Naive B cell (primary cell): ENCODE results near the gene C1orf141. TPM values are rescaled to one million over a fixed set of nuclear protein-coding genes. Genes with fewer than 3 reads are reported as not detected.
A peak's percentile ranks its signal among the peaks of the same experiment; 100 is the strongest.

ENCODE experiments used
- ATAC-seq, 2 donors: fragments of 150-1000 bp; cut with Tn5 transposase; 2 replicates each; pipeline ENCODE4 v1.10.0; 2021; ENCODE audit warnings: low read depth in 2 of 2, mild to moderate bottlenecking in 2 of 2, moderate library complexity in 2 of 2
- DNase-seq: peaks from one replicate; pipeline ENCODE4 v3.0.0; 2022
- H3K27ac Mint-ChIP-seq, 6 donors: one replicate each; pipeline ENCODE4 v1.8.0; 2020 to 2022; ENCODE audit warnings: mild to moderate bottlenecking in 6 of 6, mixed read lengths in 6 of 6, moderate library complexity in 5 of 6, inconsistent platforms in 2 of 6
- H3K27me3 Mint-ChIP-seq, 3 donors: one replicate each; pipeline ENCODE4 v1.8.0; 2021 to 2022; ENCODE audit warnings: mixed read lengths in 3 of 3, mild to moderate bottlenecking in 1 of 3
- H3K36me3 Mint-ChIP-seq, 2 donors: one replicate each; pipeline ENCODE4 v1.8.0; 2020 to 2022; ENCODE audit warnings: mixed read lengths in 2 of 2, inconsistent platforms in 1 of 2, mild to moderate bottlenecking in 1 of 2
- H3K4me1 Mint-ChIP-seq, 3 donors: one replicate each; pipeline ENCODE4 v1.8.0; 2020 to 2022; ENCODE audit warnings: mixed read lengths in 3 of 3, inconsistent platforms in 1 of 3, mild to moderate bottlenecking in 1 of 3, moderate library complexity in 1 of 3
- H3K4me3 Mint-ChIP-seq, 8 donors: one replicate each; pipeline ENCODE4 v1.8.0; 2020 to 2022; ENCODE audit warnings: mild to moderate bottlenecking in 8 of 8, mixed read lengths in 8 of 8, moderate library complexity in 8 of 8, inconsistent platforms in 2 of 8
- H3K9me3 Mint-ChIP-seq, 7 donors: one replicate each; pipeline ENCODE4 v1.8.0; 2020 to 2022; ENCODE audit warnings: mixed read lengths in 7 of 7, mild to moderate bottlenecking in 5 of 7, inconsistent platforms in 2 of 7, moderate library complexity in 1 of 7
- polyA plus RNA-seq, 6 donors: library from polyadenylated mRNA; unstranded; fragments of 300-500 nt; fragmentation: Illumina TruSeq; gene quantifications; one replicate each; pipeline ENCODE4 v1.2.3, GENCODE V29; 2021; ENCODE audit warnings: low read depth in 6 of 6

The C1orf141 gene
- polyA plus RNA-seq: not detected

DNA sequence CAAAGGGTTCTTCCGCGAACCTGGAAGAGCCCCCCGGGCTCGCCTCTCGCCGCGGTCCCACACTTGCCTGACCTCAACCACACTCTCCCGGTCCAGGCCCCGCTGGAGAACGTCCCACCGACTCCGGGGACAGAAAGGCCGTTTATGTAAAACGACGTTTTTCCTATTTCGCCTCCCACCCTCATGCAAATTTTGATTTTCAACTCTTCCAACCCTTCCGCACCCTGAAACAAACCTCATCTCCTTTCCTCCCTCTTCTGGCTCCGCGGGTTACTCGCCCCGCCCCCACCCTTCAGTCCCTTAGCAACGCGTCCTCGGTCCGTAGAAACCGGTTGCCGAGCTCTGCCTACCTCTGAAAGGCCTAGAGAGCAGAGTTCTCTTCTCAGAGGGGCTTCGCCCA is at the start of gene C1orf141:
TSS of gene C1orf141 (minus strand) at position 276 of the 400 bp plus-strand sequence. CDS start 7,730 bp downstream, outside the sequence.
- no peak within 1 kb of the TSS for H3K27ac Mint-ChIP-seq
- DNase-seq (no peak), ATAC-seq (peak; percentile 43 to 69)
- no peaks in the 10 kb centered on the region for H3K36me3 Mint-ChIP-seq
- peaks cover 0 to 8% (median 8%) of the 10 kb centered on the region in 3 donors for H3K27me3 Mint-ChIP-seq
- peaks cover 5 to 10% (median 6%) of the 10 kb centered on the region in 3 donors for H3K4me1 Mint-ChIP-seq
- peak within 1 kb of the TSS; percentile 13 to 94 (median 83) for H3K4me3 Mint-ChIP-seq
- no peaks in the 10 kb centered on the region for H3K9me3 Mint-ChIP-seq

DNA sequence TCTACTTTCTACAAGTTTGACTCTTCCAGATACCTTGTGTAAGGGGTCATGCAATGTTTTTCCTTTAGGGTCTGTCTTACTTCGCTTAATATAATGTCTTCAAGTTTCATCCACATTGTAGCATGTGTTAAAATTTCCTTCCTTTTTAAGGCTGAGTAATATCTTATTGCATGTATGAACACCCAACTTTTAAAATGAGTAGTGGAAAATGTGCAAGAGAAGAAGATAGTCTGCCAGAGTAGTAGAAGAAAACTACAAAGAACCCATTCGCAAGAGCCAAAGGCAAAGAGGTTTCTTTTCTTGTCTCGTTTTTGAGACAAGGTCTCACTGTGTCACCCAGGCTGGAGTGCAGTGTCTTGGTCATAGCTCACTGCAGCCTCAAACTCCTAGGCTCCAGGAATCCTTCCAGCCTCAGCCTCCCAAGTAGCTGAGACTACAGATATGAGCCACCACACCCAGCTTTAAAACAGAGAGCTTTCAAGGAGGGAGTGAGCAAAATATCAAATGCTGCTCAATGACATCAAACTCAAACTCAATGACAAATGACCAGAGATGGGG is 40.8 kb upstream of the C1orf141 start:
- no peaks in the 10 kb centered on the region for H3K4me1 Mint-ChIP-seq

DNA sequence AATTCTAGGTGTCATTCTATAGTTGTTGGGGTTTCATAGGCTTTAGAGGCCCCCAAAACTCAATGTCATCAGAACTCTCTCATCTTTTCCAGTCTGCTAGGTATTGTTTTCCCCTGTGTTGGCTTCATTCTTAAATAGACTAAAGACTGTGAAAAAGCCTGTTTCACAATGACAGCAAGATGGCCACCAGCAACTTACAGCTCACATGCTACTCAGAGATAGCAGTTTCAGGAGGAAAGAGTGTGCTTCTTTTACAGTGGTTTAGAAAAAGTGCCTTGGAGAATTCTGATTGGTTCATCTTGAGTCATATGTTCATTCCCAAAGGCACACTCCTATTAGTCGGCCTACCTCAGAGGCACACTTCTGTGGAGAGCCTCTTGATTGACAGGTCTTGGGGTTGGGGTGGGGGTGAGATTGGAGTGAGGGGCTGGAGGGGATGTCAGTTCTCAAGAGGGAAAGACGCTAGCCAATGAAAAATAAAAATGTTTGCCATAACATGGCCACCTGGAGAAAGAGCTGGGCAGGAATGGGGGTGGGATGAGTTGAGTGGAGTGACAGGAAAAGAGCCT is 40.0 kb upstream of the C1orf141 start:
- H3K27me3 Mint-ChIP-seq: peaks cover 3 to 5% (median 3%) of the 10 kb centered on the region in 3 donors
- DNase-seq: no peak
- H3K27ac Mint-ChIP-seq: no peak overlapping the region
- H3K36me3 Mint-ChIP-seq: no peaks in the 10 kb centered on the region
- H3K4me1 Mint-ChIP-seq: no peaks in the 10 kb centered on the region
- no peak overlapping the region for H3K4me3 Mint-ChIP-seq
- ATAC-seq: no peak
- H3K9me3 Mint-ChIP-seq: peaks cover 0 to 4% (median 0%) of the 10 kb centered on the region in 7 donors

More for the DNA sequence above, 40.8 kb upstream of the C1orf141 start:
- H3K9me3 Mint-ChIP-seq: peaks cover 0 to 4% (median 0%) of the 10 kb centered on the region in 7 donors
- no peak overlapping the region for H3K4me3 Mint-ChIP-seq
- no peaks in the 10 kb centered on the region for H3K36me3 Mint-ChIP-seq
- H3K27me3 Mint-ChIP-seq: peaks cover 3 to 7% (median 6%) of the 10 kb centered on the region in 3 donors
- no peak for ATAC-seq
- no peak for DNase-seq
- H3K27ac Mint-ChIP-seq: no peak overlapping the region

DNA sequence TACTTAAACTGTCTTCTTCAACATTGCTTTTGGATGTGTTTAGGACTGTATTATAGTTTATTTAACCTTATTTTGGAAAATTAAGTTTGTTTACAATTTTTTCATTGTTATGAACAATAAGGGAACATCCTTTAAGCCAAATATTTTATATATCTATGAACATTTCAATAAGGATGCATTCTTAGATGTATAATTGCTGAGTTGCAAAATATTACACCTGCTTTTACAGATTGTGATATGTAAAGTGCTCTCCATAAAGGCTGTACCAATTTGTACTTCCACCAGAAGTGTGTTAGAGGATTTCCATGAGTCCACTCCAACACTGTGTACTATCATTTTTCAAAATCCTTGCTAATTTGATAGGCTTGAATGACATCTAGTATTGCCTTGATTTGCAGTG is 39.2 kb upstream of the C1orf141 start:
- DNase-seq (no peak), ATAC-seq (no peak)
- Mint-ChIP-seq H3K27me3 (peaks cover 0 to 3% (median 0%) of the 10 kb centered on the region in 3 donors), H3K36me3 (no peaks in the 10 kb centered on the region), H3K4me3 (no peak overlapping the region), H3K27ac (peak overlapping the region in 1 of 6 donors; percentile 74), H3K4me1 (no peaks in the 10 kb centered on the region), H3K9me3 (peaks cover 0 to 4% (median 0%) of the 10 kb centered on the region in 7 donors)

DNA sequence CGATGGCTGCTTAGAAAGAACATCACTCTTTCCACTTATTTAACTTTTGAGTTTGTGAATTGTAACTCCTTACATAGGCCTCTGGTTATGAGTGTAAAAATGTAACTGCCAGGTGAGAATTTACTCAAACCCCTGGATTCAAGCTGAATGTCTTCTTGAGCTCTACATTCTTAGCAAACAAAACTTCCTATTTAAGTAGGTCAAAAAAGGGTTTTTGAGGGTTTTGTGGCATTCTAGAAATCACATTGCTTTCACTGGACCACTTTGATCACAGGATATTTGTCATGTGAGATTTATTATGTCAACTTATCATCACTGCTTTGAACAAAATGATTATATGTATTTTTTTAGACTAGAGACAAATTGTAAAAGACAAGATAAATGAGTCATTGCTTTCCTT is 37.2 kb upstream of the C1orf141 start:
- Mint-ChIP-seq H3K36me3 (no peaks in the 10 kb centered on the region), H3K9me3 (peaks cover 0 to under 1% (median 0%) of the 10 kb centered on the region in 7 donors), H3K4me1 (no peaks in the 10 kb centered on the region), H3K27ac (no peak overlapping the region), H3K4me3 (no peak overlapping the region), H3K27me3 (peaks cover 0 to 3% (median 0%) of the 10 kb centered on the region in 3 donors)
- DNase-seq (no peak), ATAC-seq (no peak)

DNA sequence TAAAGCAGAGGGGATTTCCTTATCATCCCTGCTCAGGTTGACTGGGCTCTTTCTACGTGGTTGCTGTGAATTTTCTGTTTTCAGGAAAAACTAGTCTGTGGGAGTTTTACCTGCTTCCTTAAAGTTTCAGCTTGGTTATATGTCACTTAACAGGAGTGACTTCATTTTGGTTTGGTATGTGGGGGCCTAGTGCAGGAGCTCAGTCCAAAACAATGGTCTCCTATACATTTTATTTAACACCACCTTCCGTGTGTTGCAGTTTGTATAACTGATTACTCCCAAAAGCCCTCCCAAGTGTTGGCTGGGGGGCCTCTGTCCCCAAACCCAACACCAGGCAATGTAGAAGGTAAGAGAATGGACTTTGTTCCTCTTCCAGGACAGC is 36.8 kb upstream of the C1orf141 start:
- Mint-ChIP-seq H3K4me1 (no peaks in the 10 kb centered on the region), H3K36me3 (no peaks in the 10 kb centered on the region), H3K9me3 (no peaks in the 10 kb centered on the region), H3K27me3 (peaks cover 0 to 3% (median 0%) of the 10 kb centered on the region in 3 donors), H3K27ac (peak overlapping the region in 1 of 6 donors; percentile 69), H3K4me3 (no peak overlapping the region)
- no peak for ATAC-seq
- DNase-seq: no peak

DNA sequence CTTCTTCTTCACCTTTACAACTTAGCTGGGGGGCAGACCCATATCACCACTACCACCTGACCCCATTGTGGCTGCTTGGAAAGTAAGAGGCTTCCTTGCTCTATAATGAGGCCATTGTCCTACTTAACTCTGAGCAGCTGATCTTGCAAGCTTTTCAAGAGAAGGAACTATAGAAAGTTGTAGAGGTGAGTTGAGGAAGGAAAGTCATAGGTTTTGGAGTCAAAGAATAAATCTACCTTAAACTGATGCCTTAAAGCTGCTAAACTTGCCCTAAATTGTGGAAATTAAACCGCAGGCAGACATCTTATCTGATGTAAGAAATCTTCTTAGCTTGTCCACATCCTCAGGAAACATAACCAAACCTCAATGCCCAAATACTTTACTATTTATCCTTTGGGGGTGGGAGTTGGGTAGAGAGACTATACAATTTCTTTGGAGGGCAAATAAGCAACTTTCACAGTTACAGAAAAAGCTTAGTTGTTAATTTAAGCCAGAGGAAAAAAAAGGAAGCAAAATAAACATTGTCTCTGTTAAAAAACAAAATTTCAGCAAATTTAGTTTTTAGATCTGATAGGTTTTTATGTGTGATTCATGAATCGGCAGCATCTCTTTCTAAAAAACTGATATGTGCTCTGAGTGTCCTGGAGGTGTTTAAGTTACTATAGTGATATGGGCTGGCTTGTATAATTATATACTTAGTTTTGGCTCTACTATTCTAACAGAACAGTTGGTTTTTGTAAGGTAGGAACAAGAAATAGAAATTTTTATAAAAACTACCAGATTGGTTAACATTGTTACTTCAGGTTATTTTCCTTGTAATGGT is 36.2 kb upstream of the C1orf141 start:
- ATAC-seq (no peak), DNase-seq (no peak)
- no peak overlapping the region for H3K4me3 Mint-ChIP-seq
- H3K27ac Mint-ChIP-seq: no peak overlapping the region
- no peaks in the 10 kb centered on the region for H3K4me1 Mint-ChIP-seq
- peaks cover 0 to under 1% (median 0%) of the 10 kb centered on the region in 3 donors for H3K27me3 Mint-ChIP-seq
- no peaks in the 10 kb centered on the region for H3K36me3 Mint-ChIP-seq
- H3K9me3 Mint-ChIP-seq: no peaks in the 10 kb centered on the region

DNA sequence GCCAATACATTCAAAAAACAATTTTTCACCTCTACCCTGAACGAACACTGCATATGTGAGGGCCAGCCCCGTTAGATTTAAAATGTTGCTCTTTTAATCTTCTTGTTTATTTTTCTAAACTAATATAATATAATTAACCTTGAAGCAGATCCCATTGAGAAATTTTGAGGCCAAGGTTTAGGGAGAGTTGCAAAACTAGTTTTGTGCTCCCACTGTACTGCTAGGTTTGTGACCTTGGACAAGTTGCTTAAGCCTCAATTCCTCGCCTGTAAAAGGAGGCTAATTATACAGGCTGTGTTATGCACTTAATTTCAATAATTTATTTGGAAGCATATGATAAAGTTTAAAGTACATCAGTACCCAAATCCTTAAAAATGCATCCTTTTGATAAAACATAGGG is 35.2 kb upstream of the C1orf141 start:
- H3K27me3 Mint-ChIP-seq: no peaks in the 10 kb centered on the region
- H3K4me3 Mint-ChIP-seq: no peak overlapping the region
- peaks cover 0 to 5% of the 10 kb centered on the region in 2 donors for H3K36me3 Mint-ChIP-seq
- H3K9me3 Mint-ChIP-seq: peaks cover 0 to 8% (median 0%) of the 10 kb centered on the region in 7 donors
- ATAC-seq (no peak), DNase-seq (no peak)
- no peak overlapping the region for H3K27ac Mint-ChIP-seq
- H3K4me1 Mint-ChIP-seq: no peaks in the 10 kb centered on the region

DNA sequence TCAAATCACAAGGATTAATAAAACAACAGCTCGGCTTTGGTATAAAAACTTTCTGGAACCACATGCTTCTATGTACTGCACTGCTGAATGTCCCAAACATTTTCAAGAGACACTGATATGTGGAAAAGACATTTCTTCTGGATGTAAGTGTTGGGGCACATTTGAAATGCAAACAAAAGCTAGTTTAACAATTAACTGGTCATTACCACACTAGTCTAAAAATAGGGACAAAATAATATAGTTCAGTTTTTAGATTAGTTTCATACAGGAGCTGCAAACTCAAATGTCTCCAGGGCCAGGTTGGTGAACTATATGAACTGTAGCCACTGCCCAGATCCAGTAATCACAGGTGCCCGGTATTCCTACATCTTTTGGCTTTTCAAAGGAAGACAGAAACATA is 34.7 kb upstream of the C1orf141 start:
- DNase-seq (no peak), ATAC-seq (no peak)
- peaks cover 0 to 10% (median 0%) of the 10 kb centered on the region in 7 donors for H3K9me3 Mint-ChIP-seq
- peaks cover 0 to 5% of the 10 kb centered on the region in 2 donors for H3K36me3 Mint-ChIP-seq
- no peak overlapping the region for H3K4me3 Mint-ChIP-seq
- no peaks in the 10 kb centered on the region for H3K4me1 Mint-ChIP-seq
- peaks cover 0 to 3% (median 0%) of the 10 kb centered on the region in 3 donors for H3K27me3 Mint-ChIP-seq
- H3K27ac Mint-ChIP-seq: no peak overlapping the region

DNA sequence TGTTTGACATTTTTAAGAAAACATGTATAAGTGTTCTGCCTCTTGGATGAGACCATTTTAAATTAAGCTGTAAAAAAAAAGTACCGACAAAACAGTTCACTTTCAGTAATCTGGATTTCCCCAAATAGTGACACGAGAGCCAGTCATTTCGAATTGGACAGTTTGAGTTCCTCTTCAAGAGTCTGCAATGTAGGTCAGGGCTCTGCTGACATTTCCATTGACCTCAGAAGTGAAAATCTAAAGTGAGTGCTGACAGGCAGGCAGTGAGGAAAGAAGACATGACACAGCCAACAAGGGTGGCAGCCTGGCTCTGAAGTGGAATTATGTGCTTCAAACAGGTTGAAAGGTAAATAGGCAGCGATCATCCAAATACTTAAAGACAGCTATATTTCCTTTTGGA is 31.4 kb upstream of the C1orf141 start, which contains the start of gene IL23R:
TSS of gene IL23R (plus strand) at position 259 of the 400 bp plus-strand sequence. CDS start 1,667 bp downstream, outside the sequence.
- no peak for DNase-seq
- peaks cover 0 to 4% (median 0%) of the 10 kb centered on the region in 3 donors for H3K27me3 Mint-ChIP-seq
- no peaks in the 10 kb centered on the region for H3K4me1 Mint-ChIP-seq
- no peak for ATAC-seq
- no peak within 1 kb of the TSS for H3K27ac Mint-ChIP-seq
- H3K9me3 Mint-ChIP-seq: peaks cover 0 to 10% (median 0%) of the 10 kb centered on the region in 7 donors
- no peak within 1 kb of the TSS for H3K4me3 Mint-ChIP-seq
- peaks cover 0 to 5% of the 10 kb centered on the region in 2 donors for H3K36me3 Mint-ChIP-seq

DNA sequence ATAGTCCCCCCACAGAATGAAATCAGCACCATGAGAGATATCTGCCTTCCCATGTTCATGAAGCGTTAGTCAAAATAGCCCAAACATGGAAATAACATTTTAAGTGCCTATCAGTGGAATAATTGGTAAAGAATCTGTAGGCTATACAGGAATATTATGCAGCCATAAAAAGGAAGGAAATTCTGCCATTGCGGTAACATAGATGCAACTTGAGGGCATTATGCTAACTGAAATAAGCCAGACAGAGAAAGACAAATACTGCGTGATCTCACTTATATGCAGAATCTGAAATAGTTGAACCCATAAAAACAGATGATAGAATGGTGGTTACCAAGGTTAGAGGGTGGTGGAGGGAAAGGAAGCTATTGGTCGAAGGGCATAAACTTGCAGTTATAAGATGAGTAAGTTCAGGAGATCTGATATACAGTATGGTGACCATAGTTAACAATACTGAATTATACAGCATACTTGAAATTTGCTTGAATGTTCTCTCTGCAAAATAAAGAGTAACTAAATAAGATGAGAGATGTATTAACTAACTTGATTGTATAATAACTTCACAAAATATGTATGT is 30.8 kb upstream of the C1orf141 start:
- H3K4me3 Mint-ChIP-seq: no peak overlapping the region

DNA sequence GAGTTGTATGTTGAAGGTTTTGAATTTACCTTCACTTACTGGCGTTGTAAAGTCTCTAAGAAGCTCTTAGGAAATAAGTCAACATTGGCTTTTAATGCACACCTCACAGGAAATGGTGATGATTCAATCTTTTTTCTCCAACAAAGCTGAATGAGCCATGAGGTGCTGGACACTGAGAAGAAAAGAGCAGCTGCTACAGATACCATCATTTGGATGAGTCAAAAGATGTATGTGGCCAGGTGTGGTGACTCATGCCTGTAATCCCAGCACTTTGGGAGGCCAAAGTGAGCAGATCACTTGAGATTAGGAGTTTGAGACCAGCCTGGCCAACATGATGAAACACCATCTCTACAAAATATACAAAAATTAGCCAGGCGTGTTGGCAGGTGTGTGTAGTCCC is 28.2 kb upstream of the C1orf141 start:
- Mint-ChIP-seq H3K9me3 (peaks cover 0 to 10% (median 0%) of the 10 kb centered on the region in 7 donors), H3K4me3 (no peak overlapping the region), H3K27me3 (peaks cover 0 to 7% (median 0%) of the 10 kb centered on the region in 3 donors), H3K36me3 (peaks cover 0 to 5% of the 10 kb centered on the region in 2 donors), H3K4me1 (no peaks in the 10 kb centered on the region), H3K27ac (no peak overlapping the region)
- ATAC-seq (no peak), DNase-seq (no peak)

More for the DNA sequence above, 30.8 kb upstream of the C1orf141 start:
- Mint-ChIP-seq H3K36me3 (peaks cover 0 to 5% of the 10 kb centered on the region in 2 donors), H3K9me3 (peaks cover 0 to 10% (median 0%) of the 10 kb centered on the region in 7 donors), H3K4me1 (no peaks in the 10 kb centered on the region), H3K27me3 (peaks cover 0 to 4% (median 0%) of the 10 kb centered on the region in 3 donors), H3K27ac (no peak overlapping the region)
- DNase-seq (no peak), ATAC-seq (no peak)

DNA sequence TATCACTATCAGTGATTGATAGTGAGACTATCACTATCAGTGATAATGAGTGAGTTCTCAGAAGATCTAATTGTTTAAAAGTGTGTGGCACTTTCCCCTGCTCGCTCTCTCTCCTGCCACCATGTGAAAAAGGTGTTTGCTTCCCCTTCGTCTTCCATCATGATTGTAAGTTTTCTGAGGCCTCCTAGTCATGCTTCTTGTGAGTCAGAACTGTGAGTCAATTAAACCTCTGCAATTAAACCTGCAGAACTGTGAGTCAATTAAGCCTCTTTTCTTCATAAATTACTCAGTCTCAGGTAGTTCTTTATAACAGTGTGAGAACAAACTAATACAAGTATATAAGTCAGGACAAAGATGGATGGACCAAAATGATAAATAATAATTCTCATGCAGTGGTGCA is 24.5 kb upstream of the C1orf141 start:
- no peak for ATAC-seq
- Mint-ChIP-seq H3K27ac (no peak overlapping the region), H3K27me3 (peaks cover 17 to 28% (median 17%) of the 10 kb centered on the region in 3 donors), H3K4me3 (no peak overlapping the region), H3K36me3 (peaks cover 0 to 8% of the 10 kb centered on the region in 2 donors), H3K4me1 (no peaks in the 10 kb centered on the region), H3K9me3 (no peaks in the 10 kb centered on the region)
- DNase-seq: no peak
